Lower leg skin (tissue), 4 donors: ENCODE measurements around the gene ARHGAP10. TPM values are rescaled to one million over a fixed set of nuclear protein-coding genes. Genes with fewer than 3 reads are reported as not detected.

Source experiments
- DNase-seq, 2 donors: peaks; one replicate each; pipeline ENCODE4 v3.0.0-alpha.2; 2019; ENCODE audit warnings: low spot score in 2 of 2
- H3K4me3 ChIP-seq: fragments of 200-600 bp; sonication (generic); 2 replicates; pipeline ENCODE4 v1.5.1; 2017; ENCODE audit warnings: mild to moderate bottlenecking, low read depth; ENCODE audit not compliant: poor library complexity, severe bottlenecking
- CTCF ChIP-seq, 3 donors: fragments of 450-650 bp; IDR thresholded peaks; one replicate each; pipeline ENCODE4 v1.5.1; 2016; ENCODE audit warnings: antibody characterized with exemption in 3 of 3, mild to moderate bottlenecking in 3 of 3, moderate library complexity in 2 of 3
- POLR2A ChIP-seq, 2 donors: fragments of 450-650 bp; IDR thresholded peaks; one replicate each; pipeline ENCODE4 v1.6.1; 2016 to 2017; ENCODE audit warnings: antibody characterized with exemption in 2 of 2, mild to moderate bottlenecking in 1 of 2, moderate library complexity in 1 of 2
- WGBS, 2 donors: methylation state at CpG; one replicate each; pipeline ENCODE4 v1.1.5; 2018; 5-methylcytosine and 5-hydroxymethylcytosine counted together
- intact Hi-C: fragments of 100-400 bp; cut with DNase I; formaldehyde crosslinking; loops from one replicate; pipeline ENCODE4 v1.15.0; 2023; ENCODE audit warnings: low total_unique reads
- total RNA-seq, 4 donors: library from RNA; depleted of rRNA; stranded (reverse); fragments of >200 nt; gene quantifications; one replicate each; pipeline ENCODE4 v1.1.0, GENCODE V29; 2016

The ARHGAP10 gene
- total RNA-seq, 4 donors from 2014 or later = 30.6 to 45.8 (median 37.9) TPM

DNA sequence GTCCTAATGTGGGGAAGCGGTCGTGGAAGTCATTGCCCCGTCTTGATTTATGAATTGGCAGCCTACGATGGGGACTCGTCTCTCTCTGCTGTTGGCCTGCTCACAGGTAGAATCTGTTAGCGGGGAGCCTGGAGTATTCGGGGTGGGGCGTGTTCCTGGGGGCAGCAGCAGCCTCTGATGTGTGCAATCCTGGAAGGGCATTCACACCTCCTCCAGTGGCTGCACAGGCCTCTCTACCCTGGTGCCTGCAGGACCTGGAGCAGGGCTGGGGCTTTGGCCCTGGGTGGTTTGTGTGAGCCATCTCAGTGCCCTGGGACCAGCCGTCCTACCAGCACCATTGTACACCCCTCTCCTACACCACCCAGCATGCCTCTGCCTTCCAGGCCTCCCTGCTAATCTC lies 340.9 kb downstream of the ARHGAP10 start:
- WGBS, 2 donors = 92 to 93% methylated on average over 9 of the region's 9 CpGs
- TF ChIP-seq POLR2A (IDR thresholded peaks at IDR 0.05) (no peak), CTCF (IDR thresholded peaks at IDR 0.05) (no peak)
- DNase-seq = peak in 1 of 2 donors; percentile 69
- intact Hi-C loops = no loop called here
- no peak overlapping the region for H3K4me3 ChIP-seq

DNA sequence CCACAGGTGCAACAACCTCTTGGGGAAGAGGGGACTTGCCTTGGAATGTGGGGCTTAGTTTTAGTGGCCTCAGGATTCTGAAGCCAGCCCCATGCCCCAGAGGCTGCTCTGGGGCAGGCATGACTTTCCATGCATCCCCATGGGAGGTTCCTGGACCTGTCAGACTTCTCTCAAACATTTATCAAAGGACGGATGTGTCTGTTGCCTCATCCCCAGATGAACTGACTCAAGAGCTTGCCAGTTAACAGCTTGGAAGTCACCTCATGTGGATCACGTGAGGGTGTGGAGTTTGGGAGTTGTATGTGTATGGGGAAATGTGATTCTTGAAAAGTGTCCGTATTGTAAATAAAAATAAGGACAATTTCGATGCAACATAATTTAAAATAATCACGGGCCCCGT lies 341.5 kb downstream of the ARHGAP10 start:
- TF ChIP-seq CTCF (IDR thresholded peaks at IDR 0.05) (no peak), POLR2A (IDR thresholded peaks at IDR 0.05) (no peak)
- no peak for DNase-seq
- WGBS, 2 donors = 94 to 96% methylated on average over 6 of the region's 6 CpGs
- H3K4me3 ChIP-seq = no peak overlapping the region
- intact Hi-C loops = no loop called here

DNA sequence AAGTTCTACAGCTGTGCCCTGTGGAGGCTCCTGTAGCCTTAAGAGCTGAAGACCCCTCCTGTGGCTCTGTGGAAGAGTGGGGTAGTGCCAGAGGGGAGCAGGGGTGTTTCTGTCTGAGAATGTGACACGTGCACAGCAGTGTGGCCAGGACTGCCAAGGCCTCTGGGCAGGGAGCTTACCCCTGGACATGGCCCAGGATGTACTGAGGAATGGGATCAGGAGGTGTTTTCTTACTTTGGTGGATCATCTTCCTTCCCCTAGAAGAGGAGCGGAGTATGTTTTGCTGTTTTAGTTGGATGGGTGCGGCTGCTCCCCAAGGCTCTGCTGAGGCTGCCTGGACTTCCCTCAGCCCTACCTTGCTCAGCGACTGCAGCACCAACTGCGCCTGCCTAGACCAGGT lies 342.6 kb downstream of the ARHGAP10 start:
- intact Hi-C loops = no loop called here
- WGBS, 2 donors = 94 to 97% methylated on average over 4 to 5 of the region's 5 CpGs
- DNase-seq = no peak
- TF ChIP-seq POLR2A (IDR thresholded peaks at IDR 0.05) (no peak), CTCF (IDR thresholded peaks at IDR 0.05) (no peak)
- no peak overlapping the region for H3K4me3 ChIP-seq

DNA sequence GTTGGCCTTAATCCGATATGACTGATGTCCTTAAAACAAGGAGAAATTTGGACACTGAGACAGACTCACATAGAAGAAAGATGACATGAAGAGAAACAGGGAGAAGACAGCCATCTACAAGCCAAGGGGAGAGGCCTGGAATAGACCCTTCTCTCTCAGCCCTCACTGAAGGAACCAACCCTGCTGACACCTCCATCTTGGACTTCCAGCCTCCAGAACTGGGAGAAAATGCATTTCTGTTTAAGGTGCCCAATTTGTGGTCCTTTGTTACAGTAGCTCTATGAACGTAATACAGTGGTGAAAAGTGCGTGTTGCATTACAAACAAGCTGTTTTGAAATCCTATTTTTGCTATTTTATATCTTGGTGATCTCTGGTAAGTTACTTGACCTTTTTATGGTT lies 343.6 kb downstream of the ARHGAP10 start:
- intact Hi-C loops = no loop called here
- no peak overlapping the region for H3K4me3 ChIP-seq
- TF ChIP-seq CTCF (IDR thresholded peaks at IDR 0.05) (no peak), POLR2A (IDR thresholded peaks at IDR 0.05) (no peak)
- no peak for DNase-seq
- WGBS, 2 donors = 93 to 97% methylated on average over 3 of the region's 3 CpGs

DNA sequence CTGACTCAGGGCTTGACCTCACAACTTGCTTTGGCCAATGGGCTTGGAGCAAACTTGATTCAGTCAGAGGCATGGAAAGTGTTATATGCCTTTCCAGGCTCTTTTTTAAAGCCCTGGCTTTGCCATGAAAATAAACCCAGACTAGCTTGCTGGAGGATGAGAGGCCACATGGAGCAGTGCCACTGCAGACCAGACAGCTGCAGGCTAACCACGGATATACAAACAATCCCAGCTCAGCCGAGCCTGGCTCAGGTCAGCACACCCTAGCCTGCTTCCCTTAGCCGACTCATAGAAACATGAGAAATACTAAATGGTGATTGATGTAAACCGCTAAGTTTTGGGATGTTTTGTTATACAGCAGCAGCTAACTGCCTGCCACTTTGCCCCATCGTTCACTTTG lies 345.1 kb downstream of the ARHGAP10 start:
- no peak for TF ChIP-seq CTCF (IDR thresholded peaks at IDR 0.05)
- TF ChIP-seq POLR2A (IDR thresholded peaks at IDR 0.05) = no peak
- intact Hi-C loops = no loop called here
- WGBS, 2 donors = 93 to 98% methylated on average over 5 of the region's 5 CpGs
- no peak overlapping the region for H3K4me3 ChIP-seq
- peak in 1 of 2 donors; percentile 37 for DNase-seq

DNA sequence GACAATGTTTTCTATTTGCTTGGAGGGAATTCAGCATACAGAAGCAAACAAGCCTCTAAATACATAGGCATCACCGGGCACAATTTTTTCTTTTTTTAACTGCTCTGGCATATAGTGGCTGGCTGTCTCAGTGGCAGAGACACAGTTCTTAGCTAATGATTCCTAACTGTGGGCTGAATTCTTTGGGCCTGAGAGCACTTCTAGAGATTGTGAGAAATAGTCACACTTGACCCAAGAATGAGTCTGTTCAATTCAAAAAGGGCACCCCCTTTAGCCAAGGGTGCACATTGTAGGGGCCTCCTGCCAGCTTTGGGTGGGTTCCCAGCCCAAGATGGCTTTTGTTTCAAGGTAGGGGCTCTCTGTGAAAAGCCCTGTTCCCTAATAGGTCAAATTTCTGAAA lies 345.7 kb downstream of the ARHGAP10 start:
- TF ChIP-seq POLR2A (IDR thresholded peaks at IDR 0.05) = no peak
- 88 to 94% methylated on average over 1 of the region's 1 CpG for WGBS, 2 donors
- peak in 1 of 2 donors; percentile 21 for DNase-seq
- intact Hi-C loops = no loop called here
- no peak overlapping the region for H3K4me3 ChIP-seq
